Smooth muscle cell of the umbilical artery (primary cell): Measurements from ENCODE around the gene SCN9A. TPM values are rescaled to one million over a fixed set of nuclear protein-coding genes. Genes with fewer than 3 reads are reported as not detected.

Experiments used
- total RNA-seq: library from RNA; depleted of rRNA; stranded (reverse); fragments of >200 nt; gene quantifications from 2 replicates; pipeline ENCODE4 v1.2.3, GENCODE V29; 2014

SCN9A gene
- total RNA-seq = 22.9 and 57.8 TPM in 2 replicates

GRCh38 chr2:166375736-166376487, at the start of gene SCN9A:
TSS of gene SCN9A (minus strand) at chr2:166375944. CDS start at chr2:166311756, 64,188 bp downstream.

Other genes with a start within 250 kb of the SCN9A start
- not detected in 2 replicates for gene SCN1A, start 247.9 kb downstream of the SCN9A start, total RNA-seq
- under 0.01 and 0.23 TPM in 2 replicates for gene SCN7A, start 118.3 kb upstream of the SCN9A start, total RNA-seq